ENCODE data around the gene ALG2. TPM values are rescaled to one million over a fixed set of nuclear protein-coding genes. Genes with fewer than 3 reads are reported as not detected.

ALG2 gene
- total and polyA plus RNA-seq, 2 experiments from 2014 or later: 31.5 to 39.7 TPM

- peaks cover 26% of the 10 kb centered on the region; the same call in 1 of the 2 replicates for H3K36me3 ChIP-seq (ENCODE audit: insufficient read depth)
- peaks cover 14% of the 10 kb centered on the region for H4K20me1 ChIP-seq (replicated peaks; ENCODE audit: insufficient read depth)
- H3F3A ChIP-seq (replicated peaks; ENCODE audit: low read depth): no peaks in the 10 kb centered on the region
- no peak overlapping the region for H3K4me3 ChIP-seq
- no peak overlapping the region for H2AFZ ChIP-seq
- Mint-ChIP-seq H3K4me3 (no peak overlapping the region), H3K27me3 (ENCODE audit: insufficient read depth, low read depth, poor library complexity) (no peaks in the 10 kb centered on the region), H3K9me3 (no peaks in the 10 kb centered on the region), H3K4me1 (no peaks in the 10 kb centered on the region), H3K27ac (no peak overlapping the region), H3K36me3 (ENCODE audit: low read depth) (peaks cover 23% of the 10 kb centered on the region)
- no peaks in the 10 kb centered on the region for H3K27me3 ChIP-seq (ENCODE audit: insufficient read depth)
- TF ChIP-seq ETS1 (IDR thresholded peaks at IDR 0.05) (no peak), CTCF (conservative IDR thresholded peaks at IDR 0.05; ENCODE audit: low read depth in 2 of 2) (peak; percentile 76 to 78), EZH2 (IDR thresholded peaks at IDR 0.05; ENCODE audit: low read depth, unreplicated experiment) (no peak)
- H3K4me1 ChIP-seq (ENCODE audit: insufficient read depth): no peaks in the 10 kb centered on the region
- peaks cover 2% of the 10 kb centered on the region for H3K79me2 ChIP-seq (replicated peaks; ENCODE audit: insufficient read depth)
- ATAC-seq (peak; percentile 86), DNase-seq (ENCODE audit: low spot score) (peak; percentile 63)
- H3K9me2 ChIP-seq (ENCODE audit: insufficient read depth): no peaks in the 10 kb centered on the region
- no peak overlapping the region for H3K27ac ChIP-seq (ENCODE audit: low read depth)
- no peak overlapping the region for H3K4me2 ChIP-seq
These were observed 10.0 kb upstream of the ALG2 start for GRCh38 chr9:99231711-99232110.

GRCh38 chr9:99230206-99230605 lies 8.5 kb upstream of the ALG2 start:
- no peak overlapping the region for H3K4me2 ChIP-seq
- DNase-seq (ENCODE audit: low spot score) (no peak), ATAC-seq (no peak)
- H3K27ac Mint-ChIP-seq: no peak overlapping the region
- H3K4me3 ChIP-seq: no peak overlapping the region
- peaks cover 14% of the 10 kb centered on the region for H4K20me1 ChIP-seq (replicated peaks; ENCODE audit: insufficient read depth)
- no peaks in the 10 kb centered on the region for H3K9me2 ChIP-seq (ENCODE audit: insufficient read depth)
- no peaks in the 10 kb centered on the region for H3K9me3 Mint-ChIP-seq
- no peaks in the 10 kb centered on the region for H3K4me1 Mint-ChIP-seq
- peaks cover 17% of the 10 kb centered on the region for H3K79me2 ChIP-seq (replicated peaks; ENCODE audit: insufficient read depth)
- H3K36me3 ChIP-seq (ENCODE audit: insufficient read depth): peaks cover 26% of the 10 kb centered on the region; the same call in 1 of the 2 replicates
- H3F3A ChIP-seq (replicated peaks; ENCODE audit: low read depth): no peaks in the 10 kb centered on the region
- peaks cover 3% of the 10 kb centered on the region for H3K27me3 Mint-ChIP-seq (ENCODE audit: insufficient read depth, low read depth, poor library complexity)
- no peak overlapping the region for H3K27ac ChIP-seq (ENCODE audit: low read depth)
- H3K36me3 Mint-ChIP-seq (ENCODE audit: low read depth): peaks cover 23% of the 10 kb centered on the region; the same call in 2 of the 3 replicates
- no peak overlapping the region for H3K4me3 Mint-ChIP-seq
- H3K4me1 ChIP-seq (ENCODE audit: insufficient read depth): no peaks in the 10 kb centered on the region
- no peak overlapping the region for H2AFZ ChIP-seq
- TF ChIP-seq CTCF (conservative IDR thresholded peaks at IDR 0.05; ENCODE audit: low read depth in 2 of 2) (no peak), EZH2phosphoT487 (IDR thresholded peaks at IDR 0.05; ENCODE audit: unreplicated experiment) (no peak), STAT1 (IDR thresholded peaks at IDR 0.05; ENCODE audit: unreplicated experiment) (no peak), POLR2AphosphoS5 (IDR thresholded peaks at IDR 0.05; ENCODE audit: low read depth) (no peak), ZNF114 (CRISPR knock-in tag; IDR thresholded peaks at IDR 0.05) (no peak), NANOG (IDR thresholded peaks at IDR 0.05; ENCODE audit: borderline replicate concordance) (no peak), JUNB (IDR thresholded peaks at IDR 0.05; ENCODE audit: unreplicated experiment) (no peak), EZH2 (IDR thresholded peaks at IDR 0.05; ENCODE audit: low read depth, unreplicated experiment) (no peak)
- no peaks in the 10 kb centered on the region for H3K27me3 ChIP-seq (ENCODE audit: insufficient read depth)
